Ishikawa (cell line): ENCODE data around the gene HOXA5.

Source experiments
- CEBPB ChIP-seq: IDR thresholded peaks from 2 replicates; pipeline ENCODE4 v1.6.1; 2012
- CREB1 ChIP-seq: IDR thresholded peaks from 2 replicates; pipeline ENCODE4 v1.6.1; 2012; ENCODE audit warnings: low read depth
- EGR1 ChIP-seq: IDR thresholded peaks from 2 replicates; pipeline ENCODE4 v1.6.1; 2012
- EP300 ChIP-seq: IDR thresholded peaks from 2 replicates; pipeline ENCODE4 v1.6.1; 2012; ENCODE audit warnings: borderline replicate concordance
- FOXM1 ChIP-seq: IDR thresholded peaks from 2 replicates; pipeline ENCODE4 v1.6.1; 2012; ENCODE audit warnings: low read depth, borderline replicate concordance
- MAX ChIP-seq: IDR thresholded peaks from 2 replicates; pipeline ENCODE4 v1.6.1; 2012
- NFIC ChIP-seq: IDR thresholded peaks from 2 replicates; pipeline ENCODE4 v1.6.1; 2012
- RAD21 ChIP-seq: IDR thresholded peaks from 2 replicates; pipeline ENCODE4 v1.6.1; 2012; ENCODE audit warnings: low read depth
- REST ChIP-seq: IDR thresholded peaks from 2 replicates; pipeline ENCODE4 v1.6.1; 2012; ENCODE audit warnings: low read depth, mild to moderate bottlenecking
- TAF1 ChIP-seq: IDR thresholded peaks from 2 replicates; pipeline ENCODE4 v1.6.1; 2012; ENCODE audit warnings: low read depth, mild to moderate bottlenecking
- TCF12 ChIP-seq: IDR thresholded peaks from 2 replicates; pipeline ENCODE4 v1.6.1; 2012; ENCODE audit warnings: low read depth
- TEAD4 ChIP-seq: IDR thresholded peaks from 2 replicates; pipeline ENCODE4 v1.6.1; 2012
- USF1 ChIP-seq: IDR thresholded peaks from 2 replicates; pipeline ENCODE4 v1.6.1; 2012
- YY1 ChIP-seq: IDR thresholded peaks from 2 replicates; pipeline ENCODE4 v1.6.1; 2012; ENCODE audit warnings: low read depth
- ZBTB7A ChIP-seq: IDR thresholded peaks from 2 replicates; pipeline ENCODE4 v1.6.1; 2012; ENCODE audit warnings: low read depth

The HOXA5 gene

GRCh38 chr7:27176962-27177794 is 33.7 kb upstream of the HOXA5 start:
- TF ChIP-seq TCF12 (no peak), YY1 (no peak), RAD21 (no peak)

- TF ChIP-seq NFIC, result no peak
- TF ChIP-seq TEAD4, result no peak
- no peak for TF ChIP-seq TCF12
- no peak for TF ChIP-seq FOXM1
- TF ChIP-seq EGR1, result no peak
- no peak for TF ChIP-seq EP300
- TF ChIP-seq REST, result no peak
- no peak for TF ChIP-seq TAF1
- TF ChIP-seq RAD21, result no peak
- TF ChIP-seq CREB1, result no peak
- TF ChIP-seq USF1, result no peak
- TF ChIP-seq CEBPB, result no peak
- TF ChIP-seq MAX, result no peak
Measured at GRCh38 chr7:27176524-27176845, 33.0 kb upstream of the HOXA5 start.

- TF ChIP-seq MAX (no peak), USF1 (no peak), YY1 (no peak)
Measured at GRCh38 chr7:27175626-27176523, 32.4 kb upstream of the HOXA5 start.

- TF ChIP-seq ZBTB7A (no peak), YY1 (no peak), RAD21 (no peak), TCF12 (no peak), CREB1 (no peak), TEAD4 (no peak), TAF1 (no peak), CEBPB (no peak), EGR1 (no peak), FOXM1 (no peak), USF1 (no peak), NFIC (no peak), EP300 (no peak), MAX (no peak), REST (no peak)
Measured at GRCh38 chr7:27174874-27175625, 31.6 kb upstream of the HOXA5 start.
